Choroid plexus epithelial cell (primary cell): ENCODE measurements around the gene SLC6A11.

Experiments
- DNase-seq: peaks from one replicate; pipeline ENCODE4 v3.0.0-alpha.2; 2010; ENCODE audit warnings: low read depth
- H3K4me3 ChIP-seq: 2 replicates; pipeline ENCODE4 v1.5.1; 2011; ENCODE audit warnings: low read depth, mild to moderate bottlenecking, control low read depth, low read length, moderate library complexity
- CTCF ChIP-seq: conservative IDR thresholded peaks from 2 replicates; pipeline ENCODE4 v1.5.1; 2011; ENCODE audit warnings: low read depth, mild to moderate bottlenecking, control low read depth, inconsistent platforms, low read length, moderate library complexity

Gene SLC6A11

GRCh38 chr3:10822055-10822454 is 6.0 kb downstream of the SLC6A11 start:
- no peak for TF ChIP-seq CTCF
- DNase-seq: no peak
- no peak overlapping the region for H3K4me3 ChIP-seq

GRCh38 chr3:10822708-10823515 is 6.9 kb downstream of the SLC6A11 start:
- no peak for TF ChIP-seq CTCF
- no peak overlapping the region for H3K4me3 ChIP-seq
- DNase-seq: no peak

GRCh38 chr3:10823516-10823818 is 7.4 kb downstream of the SLC6A11 start:
- no peak for DNase-seq
- no peak for TF ChIP-seq CTCF
- no peak overlapping the region for H3K4me3 ChIP-seq

GRCh38 chr3:10824468-10824867 is 8.4 kb downstream of the SLC6A11 start:
- DNase-seq: no peak
- no peak overlapping the region for H3K4me3 ChIP-seq
- TF ChIP-seq CTCF: no peak

- no peak for DNase-seq
Measured at GRCh38 chr3:10833855-10834414, 17.9 kb downstream of the SLC6A11 start.

GRCh38 chr3:10834951-10835350 is 18.9 kb downstream of the SLC6A11 start:
- DNase-seq: no peak
- no peak for TF ChIP-seq CTCF
- H3K4me3 ChIP-seq: no peak overlapping the region

More at GRCh38 chr3:10833855-10834414, 17.9 kb downstream of the SLC6A11 start:
- no peak overlapping the region for H3K4me3 ChIP-seq
- TF ChIP-seq CTCF: no peak

- no peak for TF ChIP-seq CTCF
- H3K4me3 ChIP-seq: no peak overlapping the region
- DNase-seq: no peak
Measured at GRCh38 chr3:10835406-10835805, 19.4 kb downstream of the SLC6A11 start.
